Measurements from ENCODE around the gene LAPTM5.

The LAPTM5 gene

GRCh38 chr1:30742300-30742962, 15.1 kb downstream of the LAPTM5 start:
- no peak for DNase-seq (ENCODE audit: low read depth)

- DNase-seq (ENCODE audit: low read depth): no peak
Observed at GRCh38 chr1:30741239-30741894, 16.2 kb downstream of the LAPTM5 start.

GRCh38 chr1:30740251-30741238, 17.0 kb downstream of the LAPTM5 start:
- DNase-seq (ENCODE audit: low read depth): no peak

- no peak for DNase-seq (ENCODE audit: low read depth)
Observed at GRCh38 chr1:30739601-30740000, 18.0 kb downstream of the LAPTM5 start.

GRCh38 chr1:30738715-30739559, 18.6 kb downstream of the LAPTM5 start:
- no peak for DNase-seq (ENCODE audit: low read depth)

GRCh38 chr1:30738040-30738714, 19.4 kb downstream of the LAPTM5 start:
- no peak for DNase-seq (ENCODE audit: low read depth)

GRCh38 chr1:30737357-30738039, 20.1 kb downstream of the LAPTM5 start:
- no peak for DNase-seq (ENCODE audit: low read depth)

- DNase-seq (ENCODE audit: low read depth): no peak
Observed at GRCh38 chr1:30735668-30736498, 21.7 kb downstream of the LAPTM5 start.

GRCh38 chr1:30735124-30735523, 22.4 kb downstream of the LAPTM5 start:
- DNase-seq (ENCODE audit: low read depth): no peak

- DNase-seq (ENCODE audit: low read depth): no peak
Observed at GRCh38 chr1:30734580-30734979, 23.0 kb downstream of the LAPTM5 start.

GRCh38 chr1:30734106-30734505, 23.5 kb downstream of the LAPTM5 start:
- no peak for DNase-seq (ENCODE audit: low read depth)

GRCh38 chr1:30733493-30733892, 24.1 kb downstream of the LAPTM5 start:
- DNase-seq (ENCODE audit: low read depth): no peak

GRCh38 chr1:30732277-30732996, 25.1 kb downstream of the LAPTM5 start:
- DNase-seq (ENCODE audit: low read depth): no peak

- no peak for DNase-seq (ENCODE audit: low read depth)
Observed at GRCh38 chr1:30731806-30732276, 25.7 kb downstream of the LAPTM5 start.

GRCh38 chr1:30731109-30731805, 26.3 kb downstream of the LAPTM5 start:
- no peak for DNase-seq (ENCODE audit: low read depth)

GRCh38 chr1:30730346-30731108, 27.0 kb downstream of the LAPTM5 start:
- DNase-seq (ENCODE audit: low read depth): no peak

- DNase-seq (ENCODE audit: low read depth): no peak
Observed at GRCh38 chr1:30729901-30730300, 27.7 kb downstream of the LAPTM5 start.

Data from fibroblast of the conjunctiva (primary cell).